Effector memory CD4-positive, alpha-beta T cell (primary cell): ENCODE data around the gene REXO4.
"Not testable (repeated sequence)": the region's sequence is repeated elsewhere in the genome, so short reads cannot be mapped to it uniquely, and the experiment has no call there.

Experiments
- DNase-seq, 3 donors: peaks; one replicate each; pipeline ENCODE4 v3.0.0-alpha.2; 2020
- H3K27ac ChIP-seq: 2 replicates; pipeline ENCODE4 v1.7.0; 2013; ENCODE audit warnings: mild to moderate bottlenecking, low read length, moderate library complexity; ENCODE audit not compliant: insufficient read depth, poor library complexity, severe bottlenecking
- H3K27me3 ChIP-seq: replicated peaks from 2 replicates; pipeline ENCODE4 v1.7.0; 2013; ENCODE audit warnings: mild to moderate bottlenecking, low read length; ENCODE audit not compliant: insufficient read depth, control insufficient read depth, poor library complexity, severe bottlenecking
- H3K36me3 ChIP-seq: 2 replicates; pipeline ENCODE4 v1.7.0; 2013; ENCODE audit warnings: mild to moderate bottlenecking, low read length, moderate library complexity; ENCODE audit not compliant: control insufficient read depth, insufficient read depth
- H3K4me1 ChIP-seq: 2 replicates; pipeline ENCODE4 v1.7.0; 2013; ENCODE audit warnings: low read length, mild to moderate bottlenecking; ENCODE audit not compliant: control insufficient read depth, insufficient read depth, poor library complexity, severe bottlenecking
- H3K4me3 ChIP-seq: 2 replicates; pipeline ENCODE4 v1.7.0; 2013; ENCODE audit warnings: low read length, low read depth, mild to moderate bottlenecking; ENCODE audit not compliant: insufficient read depth, poor library complexity, severe bottlenecking
- H3K9me3 ChIP-seq: 2 replicates; pipeline ENCODE4 v1.7.0; 2013; ENCODE audit warnings: mild to moderate bottlenecking, low read length, moderate library complexity; ENCODE audit not compliant: control insufficient read depth

REXO4 gene

GRCh38 chr9:133383438-133383837 is 34.4 kb downstream of the REXO4 start:
- Histone ChIP-seq H3K27me3 (no peaks in the 10 kb centered on the region), H3K36me3 (no peaks in the 10 kb centered on the region), H3K9me3 (no peaks in the 10 kb centered on the region), H3K27ac (no peak overlapping the region), H3K4me3 (no peak overlapping the region), H3K4me1 (no peaks in the 10 kb centered on the region)
- DNase-seq, result no peak

- Histone ChIP-seq H3K4me1 (no peaks in the 10 kb centered on the region), H3K36me3 (no peaks in the 10 kb centered on the region), H3K9me3 (no peaks in the 10 kb centered on the region), H3K27ac (no peak overlapping the region), H3K4me3 (no peak overlapping the region), H3K27me3 (no peaks in the 10 kb centered on the region)
- DNase-seq, result no peak
These were observed 35.2 kb downstream of the REXO4 start for GRCh38 chr9:133382507-133383141.

- Histone ChIP-seq H3K27me3 (no peaks in the 10 kb centered on the region), H3K9me3 (no peaks in the 10 kb centered on the region), H3K4me1 (peaks cover 7% of the 10 kb centered on the region), H3K4me3 (no peak overlapping the region), H3K27ac (no peak overlapping the region), H3K36me3 (no peaks in the 10 kb centered on the region)
- DNase-seq, result no peak
These were observed 37.1 kb downstream of the REXO4 start for GRCh38 chr9:133380734-133381133.

- Histone ChIP-seq H3K4me1 (peaks cover 7% of the 10 kb centered on the region), H3K27ac (no peak overlapping the region), H3K36me3 (no peaks in the 10 kb centered on the region), H3K4me3 (no peak overlapping the region), H3K9me3 (no peaks in the 10 kb centered on the region), H3K27me3 (no peaks in the 10 kb centered on the region)
- no peak for DNase-seq
These were observed 38.4 kb downstream of the REXO4 start for GRCh38 chr9:133379153-133380086.

GRCh38 chr9:133378408-133378962 is 39.3 kb downstream of the REXO4 start:
- H3K27me3 ChIP-seq, result no peaks in the 10 kb centered on the region
- no peaks in the 10 kb centered on the region for H3K9me3 ChIP-seq
- H3K27ac ChIP-seq, result no peak overlapping the region
- peaks cover 16% of the 10 kb centered on the region for H3K4me1 ChIP-seq
- H3K4me3 ChIP-seq, result no peak overlapping the region
- H3K36me3 ChIP-seq, result no peaks in the 10 kb centered on the region
- no peak for DNase-seq

GRCh38 chr9:133377721-133378216 is 40.0 kb downstream of the REXO4 start:
- no peak for DNase-seq
- no peak overlapping the region for H3K27ac ChIP-seq
- no peak overlapping the region for H3K4me3 ChIP-seq
- no peaks in the 10 kb centered on the region for H3K27me3 ChIP-seq
- no peaks in the 10 kb centered on the region for H3K36me3 ChIP-seq
- peaks cover 22% of the 10 kb centered on the region for H3K4me1 ChIP-seq
- no peaks in the 10 kb centered on the region for H3K9me3 ChIP-seq

GRCh38 chr9:133377280-133377679 is 40.5 kb downstream of the REXO4 start:
- H3K4me3 ChIP-seq, H3K36me3 ChIP-seq, DNase-seq, H3K27ac ChIP-seq, H3K27me3 ChIP-seq, H3K9me3 ChIP-seq: not testable (repeated sequence)
- H3K4me1 ChIP-seq, result peaks cover 27% of the 10 kb centered on the region

GRCh38 chr9:133375724-133376654 is 41.8 kb downstream of the REXO4 start, which contains the start of the genes STKLD1 and SURF4:
TSS of gene STKLD1 (plus strand) at chr9:133376366. CDS start at chr9:133376474, 108 bp downstream.
TSS of gene SURF4 (minus strand) at chr9:133376060. CDS start at chr9:133375969, 91 bp downstream.
- Histone ChIP-seq H3K27me3 (no peaks in the 10 kb centered on the region), H3K4me1 (peaks cover 40% of the 10 kb centered on the region), H3K9me3 (no peaks in the 10 kb centered on the region), H3K36me3 (no peaks in the 10 kb centered on the region), H3K27ac (peak within 1 kb of the TSS; percentile 92), H3K4me3 (peak within 1 kb of the TSS; percentile 71)
- DNase-seq, result peak; percentile 87 to 88 (median 87)

GRCh38 chr9:133375116-133375723 is 42.6 kb downstream of the REXO4 start:
- no peak for DNase-seq
- H3K4me1 ChIP-seq, result peaks cover 48% of the 10 kb centered on the region
- no peaks in the 10 kb centered on the region for H3K27me3 ChIP-seq
- peak overlapping the region; percentile 71 for H3K4me3 ChIP-seq
- H3K36me3 ChIP-seq, result no peaks in the 10 kb centered on the region
- H3K9me3 ChIP-seq, result no peaks in the 10 kb centered on the region
- H3K27ac ChIP-seq, result peak overlapping the region; percentile 92
